ENCODE measurements around the gene FIGNL2. TPM values are rescaled to one million over a fixed set of nuclear protein-coding genes. Genes with fewer than 3 reads are reported as not detected.

FIGNL2 gene
- total and polyA plus RNA-seq, 8 donors: 0.58 to 2.3 (median 1.6) TPM

DNA sequence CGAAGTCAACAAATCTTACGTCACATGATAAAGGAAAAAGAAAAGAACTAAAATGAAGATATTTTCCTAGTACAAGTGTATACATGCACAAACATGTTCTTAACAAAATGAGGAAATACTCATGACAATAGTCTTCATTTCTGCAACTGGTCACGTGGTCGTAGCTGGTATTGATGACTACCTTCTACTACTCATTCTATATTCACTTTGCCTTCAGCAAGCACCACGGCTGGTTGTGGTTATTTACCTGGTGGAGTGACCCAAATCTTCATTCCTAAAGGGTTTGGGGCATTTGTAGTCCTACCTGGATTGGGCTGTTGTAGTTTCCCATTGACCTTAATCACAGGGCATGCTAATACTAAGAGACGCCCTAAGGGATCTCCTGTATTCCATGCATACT is 51.2 kb downstream of the FIGNL2 start:
- intact Hi-C loops (cut with DNase I): loop anchor here in 1 of 2 donors (10.0 kb wide), 1 partner anchor 262 kb away; no protein-coding TSS in a partner anchor
- TF ChIP-seq, protein P1, sequence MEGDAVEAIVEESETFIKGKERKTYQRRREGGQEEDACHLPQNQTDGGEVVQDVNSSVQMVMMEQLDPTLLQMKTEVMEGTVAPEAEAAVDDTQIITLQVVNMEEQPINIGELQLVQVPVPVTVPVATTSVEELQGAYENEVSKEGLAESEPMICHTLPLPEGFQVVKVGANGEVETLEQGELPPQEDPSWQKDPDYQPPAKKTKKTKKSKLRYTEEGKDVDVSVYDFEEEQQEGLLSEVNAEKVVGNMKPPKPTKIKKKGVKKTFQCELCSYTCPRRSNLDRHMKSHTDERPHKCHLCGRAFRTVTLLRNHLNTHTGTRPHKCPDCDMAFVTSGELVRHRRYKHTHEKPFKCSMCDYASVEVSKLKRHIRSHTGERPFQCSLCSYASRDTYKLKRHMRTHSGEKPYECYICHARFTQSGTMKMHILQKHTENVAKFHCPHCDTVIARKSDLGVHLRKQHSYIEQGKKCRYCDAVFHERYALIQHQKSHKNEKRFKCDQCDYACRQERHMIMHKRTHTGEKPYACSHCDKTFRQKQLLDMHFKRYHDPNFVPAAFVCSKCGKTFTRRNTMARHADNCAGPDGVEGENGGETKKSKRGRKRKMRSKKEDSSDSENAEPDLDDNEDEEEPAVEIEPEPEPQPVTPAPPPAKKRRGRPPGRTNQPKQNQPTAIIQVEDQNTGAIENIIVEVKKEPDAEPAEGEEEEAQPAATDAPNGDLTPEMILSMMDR (IDR thresholded peaks at IDR 0.05): no peak
- DNase-seq: no peak

DNA sequence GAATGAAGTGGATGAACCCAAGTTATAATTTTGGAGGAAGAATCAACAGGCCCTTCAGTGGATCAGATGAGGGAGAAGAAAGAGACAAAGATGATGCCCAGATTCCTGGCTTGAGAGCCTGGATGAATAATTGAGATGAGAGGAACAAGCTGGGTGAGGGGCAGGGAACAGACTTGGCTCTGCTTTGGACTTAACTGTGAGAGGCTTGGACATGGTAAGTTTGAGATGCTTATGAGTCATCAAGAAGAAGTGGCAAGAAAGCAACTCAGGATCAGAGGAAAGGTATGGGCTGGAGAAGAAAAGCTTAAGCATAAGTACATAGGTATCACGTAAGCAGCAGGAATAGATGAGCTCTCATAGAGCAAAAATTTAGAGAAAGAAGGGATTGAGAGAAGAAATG is 55.3 kb downstream of the FIGNL2 start:
- intact Hi-C loops (cut with DNase I): loop anchor here in 1 of 2 donors (10.0 kb wide), 1 partner anchor 258 kb away; no protein-coding TSS in a partner anchor
- DNase-seq (no peak), ATAC-seq (no peak)
- no peaks in the 10 kb centered on the region for H3K36me3 ChIP-seq
- H3K27me3 ChIP-seq: no peaks in the 10 kb centered on the region
- no peaks in the 10 kb centered on the region for H3K4me1 ChIP-seq
- no peak overlapping the region for H3K27ac ChIP-seq
- TF ChIP-seq, protein P1 (IDR thresholded peaks at IDR 0.05): no peak
- no peak overlapping the region for H3K4me3 ChIP-seq
- no peaks in the 10 kb centered on the region for H3K9me3 ChIP-seq

More for the DNA sequence above, 51.2 kb downstream of the FIGNL2 start:
- Histone ChIP-seq H3K4me3 (no peak overlapping the region), H3K36me3 (no peaks in the 10 kb centered on the region), H3K9me3 (no peaks in the 10 kb centered on the region), H3K4me1 (no peaks in the 10 kb centered on the region), H3K27me3 (no peaks in the 10 kb centered on the region), H3K27ac (no peak overlapping the region)
- ATAC-seq: no peak

DNA sequence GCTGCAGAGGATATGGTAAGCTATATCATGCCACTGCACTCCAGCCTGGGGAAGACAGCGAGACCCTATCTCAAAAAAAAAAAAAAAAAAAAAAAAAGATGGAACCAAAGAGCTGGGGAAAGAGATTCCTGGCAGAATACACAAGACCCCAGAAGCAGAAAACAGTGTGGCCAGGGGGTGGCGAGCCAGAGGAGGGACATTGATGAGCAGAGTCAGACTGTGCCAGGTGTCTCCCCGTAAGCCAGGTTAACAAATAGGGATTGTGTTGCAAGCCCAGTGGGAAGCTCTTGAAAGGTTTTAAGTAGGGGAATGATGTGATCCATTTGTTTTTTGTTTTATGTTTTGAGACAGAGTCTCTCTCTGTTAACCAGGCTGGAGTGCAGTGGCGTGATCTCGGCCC is 56.1 kb downstream of the FIGNL2 start:
- Histone ChIP-seq H3K4me1 (no peaks in the 10 kb centered on the region), H3K4me3 (no peak overlapping the region), H3K27ac (no peak overlapping the region), H3K27me3 (no peaks in the 10 kb centered on the region), H3K36me3 (no peaks in the 10 kb centered on the region), H3K9me3 (no peaks in the 10 kb centered on the region)
- intact Hi-C loops (cut with DNase I): loop anchor here in 1 of 2 donors (10.0 kb wide), 1 partner anchor 258 kb away; no protein-coding TSS in a partner anchor
- no peak for ATAC-seq
- DNase-seq: no peak
- TF ChIP-seq, protein P1 (IDR thresholded peaks at IDR 0.05): no peak

DNA sequence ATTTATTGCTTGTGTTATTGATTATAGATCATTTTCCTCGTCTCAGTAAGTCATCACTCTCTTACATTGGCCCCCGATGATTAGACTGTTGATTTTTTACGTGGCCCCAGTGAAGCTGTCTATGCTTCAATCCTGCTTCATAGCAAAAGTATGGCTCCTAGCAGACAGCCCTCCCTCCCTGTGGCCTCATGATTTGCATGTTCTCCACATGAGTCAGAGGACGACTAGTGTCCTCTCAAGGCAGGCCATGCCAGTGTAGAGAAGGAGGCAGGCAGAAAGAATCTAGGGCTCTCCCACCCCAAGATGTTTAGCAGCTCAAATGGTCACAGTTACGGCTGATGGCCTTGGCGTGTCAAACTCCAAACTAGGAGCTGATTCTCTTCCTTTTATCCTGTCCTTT is 59.6 kb downstream of the FIGNL2 start:
- H3K4me3 ChIP-seq: no peak overlapping the region
- H3K4me1 ChIP-seq: no peaks in the 10 kb centered on the region
- DNase-seq (no peak), ATAC-seq (peak; percentile 38)
- TF ChIP-seq, protein P1 (IDR thresholded peaks at IDR 0.05): no peak
- H3K36me3 ChIP-seq: no peaks in the 10 kb centered on the region
- no peaks in the 10 kb centered on the region for H3K9me3 ChIP-seq
- intact Hi-C loops (cut with DNase I): no loop called here
- no peak overlapping the region for H3K27ac ChIP-seq
- no peaks in the 10 kb centered on the region for H3K27me3 ChIP-seq

DNA sequence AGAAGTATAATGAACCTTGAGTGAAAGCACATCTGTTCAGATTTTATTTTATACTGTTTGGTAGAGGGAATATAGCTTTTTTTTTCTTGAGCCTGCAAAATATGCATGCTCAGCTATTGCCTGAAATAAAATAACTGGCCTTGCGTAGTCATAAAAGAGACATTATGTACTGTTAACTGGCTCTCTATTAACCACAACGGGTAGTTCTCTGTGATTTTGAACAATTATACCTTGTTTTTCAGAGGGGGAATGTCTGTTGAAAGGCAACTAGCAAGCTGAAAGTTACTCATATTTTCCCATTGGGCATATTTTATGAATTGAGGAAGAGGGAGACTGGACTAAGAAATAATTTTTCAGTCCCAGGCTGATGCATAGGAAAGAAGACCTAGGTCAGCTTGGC is 62.6 kb downstream of the FIGNL2 start:
- H3K4me1 ChIP-seq: no peaks in the 10 kb centered on the region
- intact Hi-C loops (cut with DNase I): no loop called here
- TF ChIP-seq, protein P1 (IDR thresholded peaks at IDR 0.05): no peak

More for the DNA sequence above, 62.6 kb downstream of the FIGNL2 start:
- Histone ChIP-seq H3K36me3 (no peaks in the 10 kb centered on the region), H3K4me3 (no peak overlapping the region), H3K9me3 (no peaks in the 10 kb centered on the region), H3K27ac (no peak overlapping the region), H3K27me3 (peaks cover 7 to 8% of the 10 kb centered on the region in 2 donors)
- DNase-seq (no peak), ATAC-seq (no peak)

All from left lung (tissue), 10 donors.